GM12864 (cell line): ENCODE results near the gene TEDC1.

Experiments used
- DNase-seq: peaks from one replicate; pipeline ENCODE4 v3.0.0-alpha.2; 2011; ENCODE audit warnings: low read depth
- H3K4me3 ChIP-seq: 2 replicates; pipeline ENCODE4 v1.5.1; 2011; ENCODE audit warnings: mild to moderate bottlenecking, low read depth, low read length, control low read depth
- CTCF ChIP-seq: IDR thresholded peaks from 2 replicates; pipeline ENCODE4 v1.5.1; 2011; ENCODE audit warnings: low read depth, mild to moderate bottlenecking, moderate library complexity, low read length, control low read depth, inconsistent platforms; ENCODE audit errors: missing control alignments

The TEDC1 gene

DNA sequence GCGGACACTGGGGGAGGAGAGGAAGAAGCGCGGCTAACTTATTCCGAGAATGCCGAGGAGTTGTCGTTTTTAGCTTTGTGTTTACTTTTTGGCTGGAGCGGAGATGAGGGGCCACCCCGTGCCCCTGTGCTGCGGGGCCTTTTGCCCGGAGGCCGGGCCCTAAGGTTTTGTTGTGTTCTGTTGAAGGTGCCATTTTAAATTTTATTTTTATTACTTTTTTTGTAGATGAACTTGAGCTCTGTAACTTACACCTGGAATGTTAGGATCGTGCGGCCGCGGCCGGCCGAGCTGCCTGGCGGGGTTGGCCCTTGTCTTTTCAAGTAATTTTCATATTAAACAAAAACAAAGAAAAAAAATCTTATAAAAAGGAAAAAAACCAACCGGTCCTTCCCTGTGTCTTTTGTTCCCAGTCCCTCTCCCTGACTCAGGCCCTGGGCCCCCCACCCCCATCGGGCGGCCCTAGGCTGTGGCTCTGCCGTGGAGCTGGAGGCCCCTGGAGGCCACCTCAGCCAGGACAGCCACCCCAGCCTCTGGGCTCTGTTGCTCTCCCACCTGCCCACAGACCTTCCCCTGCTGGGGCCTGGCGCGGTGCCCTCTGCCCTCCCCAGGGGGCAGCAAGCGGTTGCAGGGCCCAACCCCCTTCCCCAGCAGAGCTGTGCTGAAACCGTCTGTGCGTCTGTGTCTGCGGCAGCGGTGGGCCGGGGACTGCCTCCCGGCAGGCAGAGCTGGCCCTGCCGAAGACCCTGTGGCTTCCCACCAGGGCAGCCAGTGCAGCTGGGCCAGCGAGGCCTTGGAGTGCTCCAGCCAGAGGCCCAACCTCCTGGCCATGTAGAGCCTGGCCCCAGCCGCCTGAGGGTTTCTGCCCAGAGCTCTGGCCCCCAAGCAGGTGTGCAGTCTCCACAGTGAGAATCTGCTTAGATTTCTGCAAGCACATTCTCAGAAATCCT lies 20.4 kb upstream of the TEDC1 start:
- no peak overlapping the region for H3K4me3 ChIP-seq
- TF ChIP-seq CTCF = no peak
- DNase-seq = no peak

DNA sequence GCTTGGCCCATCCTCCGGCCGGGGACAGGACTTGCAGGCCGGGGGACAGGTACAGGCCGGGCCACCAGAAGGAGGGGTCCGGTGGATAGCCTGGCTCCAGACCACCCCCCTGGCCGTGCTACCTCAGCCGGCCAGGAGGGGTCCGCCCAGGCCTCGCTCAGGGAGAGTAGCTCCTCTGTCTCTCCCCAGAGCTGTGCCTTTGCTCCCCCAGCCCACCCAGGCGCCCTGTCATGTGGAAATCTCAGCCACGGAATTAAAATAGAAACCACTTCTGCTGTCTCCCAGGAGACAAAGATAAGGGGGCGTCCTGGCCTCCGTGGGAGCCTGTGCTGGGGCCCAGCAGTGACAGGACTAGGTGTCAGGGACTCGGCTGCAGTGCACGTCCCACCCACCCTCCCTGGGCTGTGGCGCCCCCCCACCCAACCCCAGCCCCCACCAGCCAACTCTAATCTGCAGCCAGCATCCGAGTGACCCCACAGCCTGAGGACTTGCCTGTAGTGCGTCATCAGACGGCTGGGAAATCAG lies 19.7 kb upstream of the TEDC1 start:
- no peak for DNase-seq
- no peak for TF ChIP-seq CTCF
- no peak overlapping the region for H3K4me3 ChIP-seq

DNA sequence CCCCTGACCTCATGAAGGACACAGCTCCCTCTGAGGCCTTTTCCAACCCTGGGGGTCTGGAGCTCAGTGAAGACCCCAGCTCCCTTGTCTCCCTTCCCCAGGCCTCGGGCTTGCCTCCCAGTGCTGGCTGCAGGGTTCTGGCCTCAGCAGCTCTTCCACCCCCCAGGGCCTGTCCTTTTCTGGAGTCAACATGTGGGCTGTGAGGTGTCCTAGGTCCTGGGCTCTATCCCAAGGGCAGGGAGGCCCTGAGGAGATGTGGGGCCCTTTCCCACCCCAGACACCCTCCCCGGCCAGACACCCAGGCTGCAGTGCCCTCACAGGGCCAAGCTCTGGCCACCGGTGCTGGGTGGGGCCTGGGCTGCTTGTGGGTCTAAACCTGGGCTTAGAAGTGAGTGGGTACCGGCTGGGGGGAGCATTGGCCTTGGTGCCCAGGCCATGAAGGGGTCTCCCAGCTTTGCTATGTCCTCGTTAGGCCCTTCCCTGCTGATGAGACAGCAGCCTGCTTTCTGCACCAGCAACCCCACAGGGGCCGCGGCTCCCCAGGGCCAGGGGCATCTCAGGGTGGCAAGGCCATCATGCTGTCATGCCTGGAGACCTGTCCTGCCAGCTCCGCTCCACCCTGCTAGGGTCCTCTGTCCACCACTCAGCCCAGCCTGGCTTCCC lies 19.1 kb upstream of the TEDC1 start:
- no peak for DNase-seq
- no peak overlapping the region for H3K4me3 ChIP-seq
- no peak for TF ChIP-seq CTCF

DNA sequence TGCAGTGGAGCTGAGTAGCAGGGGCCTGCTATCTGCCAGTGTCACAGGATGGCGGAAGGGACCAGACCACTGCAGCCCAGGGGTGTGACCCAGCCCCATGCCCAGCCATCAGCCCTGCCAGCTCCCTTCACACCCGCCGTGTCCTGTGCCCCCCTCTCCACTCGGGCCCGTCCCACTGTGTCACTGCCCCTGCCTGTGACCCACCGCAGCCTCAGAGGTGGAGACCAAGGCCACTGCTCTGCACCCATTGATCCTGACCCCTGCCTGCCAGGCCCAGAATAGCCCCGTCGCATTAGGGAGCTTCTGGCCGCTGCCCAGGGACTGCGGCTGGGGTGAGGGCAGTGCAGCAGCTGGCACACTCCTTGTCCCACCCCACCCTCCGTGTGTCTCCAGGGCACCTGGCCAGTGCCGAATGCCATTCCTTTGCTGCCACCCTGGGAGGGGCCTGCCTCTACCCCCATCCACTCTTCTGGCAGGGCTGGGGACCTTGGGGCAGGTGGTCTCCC lies 18.5 kb upstream of the TEDC1 start:
- DNase-seq = no peak
- no peak overlapping the region for H3K4me3 ChIP-seq
- no peak for TF ChIP-seq CTCF

- DNase-seq = no peak
Observed at GRCh38 chr14:105473033-105473676, 17.9 kb upstream of the TEDC1 start.

More at GRCh38 chr14:105473033-105473676, 17.9 kb upstream of the TEDC1 start:
- no peak for TF ChIP-seq CTCF
- H3K4me3 ChIP-seq = no peak overlapping the region
